DOHH2 (cell line): ENCODE data around the gene ATP6V1G1.

Source experiments
- H3F3A ChIP-seq: fragments of 200-600 bp; sonication (generic), shearing (Covaris generic); 2 replicates; pipeline ENCODE4 v1.6.0; 2016; ENCODE audit warnings: antibody characterized with exemption, mild to moderate bottlenecking; ENCODE audit not compliant: control insufficient read depth, insufficient read depth
- H3K27ac ChIP-seq: fragments of 200-600 bp; sonication (generic); 2 replicates; pipeline ENCODE4 v1.5.1; 2014; ENCODE audit warnings: low read depth, mild to moderate bottlenecking, low read length, moderate library complexity
- H3K27me3 ChIP-seq: fragments of 200-600 bp; sonication (generic); 2 replicates; pipeline ENCODE4 v1.6.1; 2014; ENCODE audit warnings: mild to moderate bottlenecking, low read length, mixed read lengths; ENCODE audit not compliant: control insufficient read depth
- H3K36me3 ChIP-seq: fragments of 200-600 bp; sonication (generic); 2 replicates; pipeline ENCODE4 v1.6.1; 2014; ENCODE audit warnings: mild to moderate bottlenecking, low read length, moderate library complexity, mixed read lengths; ENCODE audit not compliant: control insufficient read depth
- H3K4me1 ChIP-seq: fragments of 200-600 bp; sonication (generic); 2 replicates; pipeline ENCODE4 v1.6.1; 2014; ENCODE audit warnings: mild to moderate bottlenecking, low read length, mixed read lengths; ENCODE audit not compliant: control insufficient read depth
- H3K4me2 ChIP-seq: fragments of 200-600 bp; sonication (generic); 2 replicates; pipeline ENCODE4 v1.6.0; 2014; ENCODE audit warnings: mild to moderate bottlenecking, low read length, moderate library complexity
- H3K4me3 ChIP-seq: fragments of 200-600 bp; sonication (generic); 2 replicates; pipeline ENCODE4 v1.5.1; 2014; ENCODE audit warnings: mild to moderate bottlenecking, low read length, mixed read lengths
- H3K79me2 ChIP-seq: fragments of 200-600 bp; sonication (generic); 2 replicates; pipeline ENCODE4 v1.6.1; 2014; ENCODE audit warnings: mild to moderate bottlenecking, low read length, mixed read lengths; ENCODE audit not compliant: control insufficient read depth
- H3K9me2 ChIP-seq: fragments of 200-600 bp; sonication (generic); replicated peaks from 2 replicates; pipeline ENCODE4 v1.6.1; 2014; ENCODE audit warnings: mild to moderate bottlenecking, low read length, mixed read lengths; ENCODE audit not compliant: control insufficient read depth
- H3K9me3 ChIP-seq: fragments of 200-600 bp; sonication (generic); 2 replicates; pipeline ENCODE4 v1.6.1; 2014; ENCODE audit warnings: antibody characterized with exemption, low read length, mixed read lengths; ENCODE audit not compliant: control insufficient read depth, insufficient read depth
- H4K20me1 ChIP-seq: fragments of 200-600 bp; sonication (generic); 2 replicates; pipeline ENCODE4 v1.6.0; 2014; ENCODE audit warnings: low read depth, mild to moderate bottlenecking, antibody characterized with exemption, low read length, moderate library complexity; ENCODE audit not compliant: control insufficient read depth, insufficient read depth
- EZH2phosphoT487 ChIP-seq: fragments of 200-600 bp; sonication (generic); IDR thresholded peaks from 2 replicates; pipeline ENCODE4 v1.6.1; 2017; ENCODE audit warnings: borderline replicate concordance, mild to moderate bottlenecking, antibody characterized with exemption, low read length, moderate library complexity, mixed read lengths
- TF ChIP-seq, protein P1 (sequence below): fragments of 200-600 bp; sonication (generic); IDR thresholded peaks from one replicate; pipeline ENCODE4 v1.5.1; 2014; ENCODE audit warnings: antibody characterized with exemption, mild to moderate bottlenecking, low read depth, low read length; ENCODE audit not compliant: poor library complexity, severe bottlenecking

ATP6V1G1 gene

DNA sequence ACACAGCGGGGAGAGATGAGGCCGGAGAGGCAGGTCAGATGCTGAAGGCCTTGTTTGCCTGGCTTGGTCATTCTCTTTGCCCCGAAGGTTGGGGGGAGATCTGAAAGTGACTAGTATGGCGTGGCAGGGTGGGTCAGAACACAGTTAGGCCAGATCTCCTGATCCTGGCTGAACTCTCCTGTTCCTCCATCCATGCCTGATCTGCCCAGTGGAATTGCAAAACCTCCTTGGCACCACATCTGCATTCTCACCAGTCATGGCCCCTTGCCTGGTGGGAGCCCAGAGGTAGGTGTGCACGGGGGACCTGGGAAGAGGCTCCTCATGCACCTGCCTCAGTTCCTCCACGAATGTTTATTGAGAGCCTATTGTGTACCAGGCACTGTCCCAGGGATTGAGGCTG is 46.8 kb downstream of the ATP6V1G1 start:
- no peaks in the 10 kb centered on the region for H3K9me3 ChIP-seq
- TF ChIP-seq, protein P1, sequence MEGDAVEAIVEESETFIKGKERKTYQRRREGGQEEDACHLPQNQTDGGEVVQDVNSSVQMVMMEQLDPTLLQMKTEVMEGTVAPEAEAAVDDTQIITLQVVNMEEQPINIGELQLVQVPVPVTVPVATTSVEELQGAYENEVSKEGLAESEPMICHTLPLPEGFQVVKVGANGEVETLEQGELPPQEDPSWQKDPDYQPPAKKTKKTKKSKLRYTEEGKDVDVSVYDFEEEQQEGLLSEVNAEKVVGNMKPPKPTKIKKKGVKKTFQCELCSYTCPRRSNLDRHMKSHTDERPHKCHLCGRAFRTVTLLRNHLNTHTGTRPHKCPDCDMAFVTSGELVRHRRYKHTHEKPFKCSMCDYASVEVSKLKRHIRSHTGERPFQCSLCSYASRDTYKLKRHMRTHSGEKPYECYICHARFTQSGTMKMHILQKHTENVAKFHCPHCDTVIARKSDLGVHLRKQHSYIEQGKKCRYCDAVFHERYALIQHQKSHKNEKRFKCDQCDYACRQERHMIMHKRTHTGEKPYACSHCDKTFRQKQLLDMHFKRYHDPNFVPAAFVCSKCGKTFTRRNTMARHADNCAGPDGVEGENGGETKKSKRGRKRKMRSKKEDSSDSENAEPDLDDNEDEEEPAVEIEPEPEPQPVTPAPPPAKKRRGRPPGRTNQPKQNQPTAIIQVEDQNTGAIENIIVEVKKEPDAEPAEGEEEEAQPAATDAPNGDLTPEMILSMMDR = no peak
- no peak for TF ChIP-seq EZH2phosphoT487
- no peak overlapping the region for H3K27ac ChIP-seq
- H3K4me3 ChIP-seq = no peak overlapping the region
- no peak overlapping the region for H3K4me2 ChIP-seq
- peaks cover 57% of the 10 kb centered on the region for H3K36me3 ChIP-seq
- H3K4me1 ChIP-seq = no peaks in the 10 kb centered on the region
- H3K79me2 ChIP-seq = no peaks in the 10 kb centered on the region
- H3K27me3 ChIP-seq = no peaks in the 10 kb centered on the region
- H4K20me1 ChIP-seq = no peaks in the 10 kb centered on the region
- no peaks in the 10 kb centered on the region for H3F3A ChIP-seq
- H3K9me2 ChIP-seq = no peaks in the 10 kb centered on the region

DNA sequence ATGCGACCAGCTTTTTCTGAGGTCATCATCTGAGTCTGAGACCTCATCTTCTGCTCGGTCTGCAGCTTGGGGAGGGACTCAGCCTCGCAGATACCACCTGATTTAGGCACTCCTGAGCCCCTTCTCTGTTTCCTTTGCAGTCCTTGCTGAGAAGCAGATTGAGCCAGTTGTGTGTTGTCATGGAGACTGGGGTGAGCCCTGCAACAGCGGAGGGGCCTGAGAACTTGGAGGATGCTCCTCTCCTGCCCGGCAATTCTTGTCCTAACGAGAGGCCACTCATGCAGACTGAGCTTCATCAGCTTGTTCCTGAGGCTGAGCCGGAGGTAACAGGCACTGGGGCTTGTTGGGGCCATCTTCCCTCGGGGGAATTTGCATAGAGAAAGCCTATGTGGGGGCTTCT is 50.8 kb downstream of the ATP6V1G1 start:
- Histone ChIP-seq H3K27ac (no peak overlapping the region), H3F3A (no peaks in the 10 kb centered on the region), H3K9me3 (no peaks in the 10 kb centered on the region), H3K4me2 (no peak overlapping the region), H3K27me3 (no peaks in the 10 kb centered on the region), H4K20me1 (no peaks in the 10 kb centered on the region), H3K36me3 (peaks cover 48% of the 10 kb centered on the region), H3K4me1 (no peaks in the 10 kb centered on the region), H3K79me2 (no peaks in the 10 kb centered on the region), H3K9me2 (no peaks in the 10 kb centered on the region), H3K4me3 (no peak overlapping the region)
- TF ChIP-seq, protein P1 = no peak
- no peak for TF ChIP-seq EZH2phosphoT487

DNA sequence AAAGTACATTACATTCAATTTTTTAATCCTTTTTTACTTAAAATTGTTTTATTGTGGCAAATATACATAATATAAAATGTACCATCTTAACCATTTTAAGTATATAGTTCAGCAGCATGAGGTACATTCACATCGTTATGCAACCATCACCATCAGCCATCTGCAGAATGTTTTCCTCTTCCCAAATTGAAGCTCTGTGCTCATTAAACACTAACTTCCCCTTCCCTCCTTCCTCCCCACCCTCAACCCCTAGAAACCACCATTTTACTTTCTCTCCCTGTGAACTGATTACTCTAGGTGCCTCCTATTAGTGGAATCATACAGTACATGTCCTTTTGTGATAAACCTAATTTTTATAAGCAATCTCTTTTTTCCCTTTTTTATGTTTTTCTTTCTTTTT is 54.4 kb downstream of the ATP6V1G1 start:
- Histone ChIP-seq H3K36me3 (peaks cover 51% of the 10 kb centered on the region), H4K20me1 (no peaks in the 10 kb centered on the region), H3K27ac (no peak overlapping the region), H3K4me2 (no peak overlapping the region), H3K9me3 (no peaks in the 10 kb centered on the region), H3K4me1 (no peaks in the 10 kb centered on the region), H3K79me2 (no peaks in the 10 kb centered on the region), H3K9me2 (no peaks in the 10 kb centered on the region), H3F3A (no peaks in the 10 kb centered on the region), H3K4me3 (no peak overlapping the region), H3K27me3 (no peaks in the 10 kb centered on the region)
- TF ChIP-seq, protein P1 = no peak
- TF ChIP-seq EZH2phosphoT487 = no peak

DNA sequence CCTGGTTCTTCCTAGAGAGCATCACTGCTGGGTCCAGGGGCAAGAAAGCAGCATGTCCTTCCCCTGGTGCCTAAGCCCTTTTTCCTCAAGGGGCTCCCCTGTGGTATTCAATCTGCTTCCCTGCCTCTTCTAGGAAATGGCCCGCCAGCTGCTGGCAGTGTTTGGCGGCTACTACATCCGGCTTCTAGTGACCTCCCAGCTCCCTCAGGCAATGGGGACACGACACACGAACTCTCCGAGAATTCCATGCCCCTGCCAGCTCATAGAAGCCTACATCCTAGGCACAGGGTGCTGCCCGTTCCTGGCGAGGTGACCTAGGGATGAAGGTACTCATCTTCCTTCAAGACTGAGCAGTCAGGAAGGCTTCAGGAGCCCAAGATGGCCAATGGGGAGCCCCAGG is 55.4 kb downstream of the ATP6V1G1 start:
- no peaks in the 10 kb centered on the region for H3K79me2 ChIP-seq
- H3K4me1 ChIP-seq = no peaks in the 10 kb centered on the region
- no peak overlapping the region for H3K27ac ChIP-seq
- TF ChIP-seq, protein P1 = no peak
- no peak for TF ChIP-seq EZH2phosphoT487
- H3K4me3 ChIP-seq = no peak overlapping the region
- H3K9me3 ChIP-seq = no peaks in the 10 kb centered on the region
- peaks cover 46% of the 10 kb centered on the region for H3K36me3 ChIP-seq
- no peaks in the 10 kb centered on the region for H3K9me2 ChIP-seq
- no peaks in the 10 kb centered on the region for H4K20me1 ChIP-seq
- H3F3A ChIP-seq = no peaks in the 10 kb centered on the region
- H3K4me2 ChIP-seq = no peak overlapping the region
- no peaks in the 10 kb centered on the region for H3K27me3 ChIP-seq
